Endothelial cell of umbilical vein (primary cell): ENCODE data around the gene CYP4F8. TPM values are rescaled to one million over a fixed set of nuclear protein-coding genes. Genes with fewer than 3 reads are reported as not detected.

ENCODE experiments used
- BruUV-seq: library from RNA; stranded (reverse); fragments of 400-500 nt; replicated peaks from 2 replicates; lab custom pipeline; 2021; lab: Mats Ljungman, UMichigan
- CTCF ChIA-PET: fragments of 300-600, 350-600 bp; sonication (Branson Sonifier 250); formaldehyde crosslinking; loops from one replicate; lab custom pipeline; 2021; ENCODE audit warnings: antibody characterized with exemption, inconsistent platforms; lab: Charles Lee
- POLR2A ChIA-PET: fragments of 300-600, 350-600 bp; sonication (Branson Sonifier 250); formaldehyde crosslinking; loops from one replicate; lab custom pipeline; 2021; ENCODE audit warnings: antibody characterized with exemption, inconsistent platforms; lab: Charles Lee
- DNase-seq: peaks from one replicate; pipeline ENCODE4 v3.0.0-alpha.2; 2011; ENCODE audit warnings: low read depth, low spot score
- FAIRE-seq: peaks from 2 replicates; lab custom pipeline; 2011; peaks lifted over from hg19 to GRCh38; lab: Jason Lieb, UNC
- H2AFZ ChIP-seq: 2 replicates; pipeline ENCODE4 v1.6.0; 2012; ENCODE audit warnings: low read depth, low read length, control low read depth, inconsistent platforms
- H3K27ac ChIP-seq: 2 replicates; pipeline ENCODE4 v1.5.1; 2011; ENCODE audit warnings: low read depth, mild to moderate bottlenecking, control low read depth, low read length, moderate library complexity; ENCODE audit not compliant: insufficient read depth
- H3K27me3 ChIP-seq, 2 experiments: 2 replicates each; pipeline versions ENCODE4 v1.6.0 to v1.6.1; 2011; ENCODE audit warnings: low read length in 2 of 2, mixed read lengths in 1 of 2; ENCODE audit not compliant: control insufficient read depth in 2 of 2, insufficient read depth in 2 of 2
- H3K36me3 ChIP-seq, 2 experiments: 2 replicates in 1 of 2; 3 replicates in 1 of 2; pipeline ENCODE4 v1.5.1; 2011; ENCODE audit warnings: low read length in 2 of 2, mild to moderate bottlenecking in 1 of 2, moderate library complexity in 1 of 2; ENCODE audit not compliant: control insufficient read depth in 2 of 2, insufficient read depth in 2 of 2; ENCODE audit errors: extremely low read depth in 1 of 2
- H3K4me1 ChIP-seq: 3 replicates; pipeline ENCODE4 v1.5.1; 2011; ENCODE audit warnings: mild to moderate bottlenecking, low read length; ENCODE audit not compliant: control insufficient read depth, insufficient read depth; ENCODE audit errors: extremely low read depth
- H3K4me2 ChIP-seq: 2 replicates; pipeline ENCODE4 v1.6.1; 2011; ENCODE audit warnings: low read length, control low read depth, mixed read lengths; ENCODE audit not compliant: insufficient read depth
- H3K4me3 ChIP-seq, 3 experiments: fragments of 200-600 bp in 1 of 3; sonication (generic), shearing (Covaris generic) in 1 of 3; replicated peaks in 1 of 3; 2 replicates each; pipeline ENCODE4 v1.5.1; 2011 to 2016; ENCODE audit warnings: control low read depth in 3 of 3, low read length in 3 of 3, mild to moderate bottlenecking in 2 of 3, inconsistent platforms in 1 of 3, low read depth in 1 of 3, moderate library complexity in 1 of 3; ENCODE audit not compliant: insufficient read depth in 1 of 3
- H3K79me2 ChIP-seq: 2 replicates; pipeline ENCODE4 v1.6.0; 2012; ENCODE audit warnings: low read length, inconsistent platforms; ENCODE audit not compliant: control insufficient read depth, insufficient read depth
- H3K9ac ChIP-seq: replicated peaks from 2 replicates; pipeline ENCODE3; 2011; ENCODE audit warnings: low read length, control low read depth; ENCODE audit not compliant: insufficient read depth; ENCODE audit errors: extremely low read depth
- H3K9me1 ChIP-seq: replicated peaks from 3 replicates; pipeline ENCODE4 v1.6.0; 2011; ENCODE audit warnings: mild to moderate bottlenecking, low read length; ENCODE audit not compliant: control insufficient read depth, insufficient read depth; ENCODE audit errors: extremely low read depth
- H3K9me3 ChIP-seq: replicated peaks from 2 replicates; pipeline ENCODE4 v1.5.1; 2012; ENCODE audit warnings: low read length, inconsistent platforms; ENCODE audit not compliant: control insufficient read depth, insufficient read depth
- H4K20me1 ChIP-seq: replicated peaks from 2 replicates; pipeline ENCODE3; 2011; ENCODE audit warnings: mild to moderate bottlenecking, low read length; ENCODE audit not compliant: control insufficient read depth, insufficient read depth; ENCODE audit errors: extremely low read depth
- FOS ChIP-seq: IDR thresholded peaks from 2 replicates; pipeline ENCODE4 v1.6.1; 2011; ENCODE audit warnings: mild to moderate bottlenecking, low read length, moderate library complexity, borderline replicate concordance; ENCODE audit not compliant: insufficient read depth
- GATA2 ChIP-seq: IDR thresholded peaks from 2 replicates; pipeline ENCODE4 v1.7.0; 2011; ENCODE audit warnings: low read depth, mild to moderate bottlenecking, moderate library complexity, mixed read lengths, low read length; ENCODE audit not compliant: insufficient read length, insufficient read depth
- JUN ChIP-seq: IDR thresholded peaks from 2 replicates; pipeline ENCODE4 v1.6.1; 2011; ENCODE audit warnings: borderline replicate concordance, low read depth; ENCODE audit not compliant: insufficient read length, insufficient read depth
- MYC ChIP-seq: IDR thresholded peaks from one replicate; pipeline ENCODE4 v1.6.1; 2011; ENCODE audit warnings: mild to moderate bottlenecking, low read depth, low read length
- POLR2A ChIP-seq: IDR thresholded peaks from 2 replicates; pipeline ENCODE4 v1.6.1; 2012; ENCODE audit warnings: low read depth, mild to moderate bottlenecking, control low read depth, low read length
- POLR2AphosphoS5 ChIP-seq: IDR thresholded peaks from 2 replicates; pipeline ENCODE4 v1.6.1; 2012; ENCODE audit warnings: low read depth, mild to moderate bottlenecking, control low read depth, low read length, moderate library complexity; ENCODE audit not compliant: insufficient read depth
- dilution Hi-C: fragments of 300-500 bp; cut with MboI; formaldehyde crosslinking; loops from one replicate; pipeline ENCODE4 v1.15.0; 2019; ENCODE audit warnings: low sequenced_read_pairs; ENCODE audit not compliant: extremely low pct_ligation_motif_present
- intact Hi-C: fragments of 100-400 bp; cut with micrococcal nuclease; formaldehyde crosslinking; loops from one replicate; pipeline ENCODE4 v1.10.0; 2022
- polyA plus RNA-seq, 4 experiments: library from polyadenylated mRNA; depleted of rRNA in 3 of 4; stranded (reverse) in 3 of 4; unstranded in 1 of 4; fragments of >200 nt; gene quantifications; 2 replicates each; pipeline versions ENCODE4 v1.2.1 to v1.2.3, GENCODE V29; 2011 to 2012; ENCODE audit warnings: missing spikeins in 1 of 4
- total RNA-seq: library from RNA; stranded (reverse); gene quantifications from 2 replicates; pipeline ENCODE4 v1.2.3, GENCODE V29; 2021
- TF ChIP-seq, protein P1 (sequence below): IDR thresholded peaks from 2 replicates; pipeline ENCODE4 v1.6.1; 2011; ENCODE audit not compliant: insufficient read depth, insufficient read length
- TF ChIP-seq, protein P2 (sequence below), 2 donors: IDR thresholded peaks; 1 replicate in 1 of 2; 2 replicates in 1 of 2; pipeline ENCODE4 v1.5.1; 2011; ENCODE audit warnings: low read length in 2 of 2, mild to moderate bottlenecking in 2 of 2, moderate library complexity in 2 of 2, control low read depth in 1 of 2, inconsistent platforms in 1 of 2, low read depth in 1 of 2; ENCODE audit not compliant: insufficient read depth in 1 of 2; ENCODE audit errors: extremely low read depth in 1 of 2

Gene CYP4F8
- total and polyA plus RNA-seq, 2 donors (not counting 3 experiments of a cell fraction or from before 2014, with no cell fraction given) = not detected

DNA sequence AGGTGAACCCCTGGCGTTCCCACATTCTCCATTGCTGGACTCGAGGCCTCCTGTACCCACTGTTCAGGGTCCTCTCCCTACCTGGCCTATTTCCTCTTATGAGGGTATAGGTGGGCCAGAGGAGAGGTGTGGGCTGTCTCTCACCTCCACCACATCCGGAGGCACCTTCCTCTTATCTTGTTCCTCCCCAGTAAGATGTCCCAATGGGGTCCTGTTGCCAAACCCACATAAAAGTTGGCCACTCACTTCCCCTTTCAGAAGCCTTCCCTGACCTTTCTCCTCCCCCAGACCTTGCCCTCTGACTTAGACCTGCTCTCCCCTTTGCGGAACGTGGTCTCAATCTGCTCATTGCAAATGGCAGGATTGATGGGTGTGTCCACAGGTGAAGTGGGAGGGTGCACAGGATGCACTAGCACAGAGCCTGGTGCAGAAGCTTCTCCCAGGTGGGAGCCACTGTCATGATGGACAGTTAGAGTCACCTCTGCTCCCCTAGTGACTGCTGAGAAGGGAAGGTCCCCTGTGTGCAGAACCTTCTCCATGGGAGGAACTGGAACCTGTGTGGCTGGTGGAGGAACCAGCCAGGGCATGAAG lies 27.0 kb downstream of the CYP4F8 start:
- FAIRE-seq (no peak), DNase-seq (no peak)
- no peak for TF ChIP-seq POLR2A
- TF ChIP-seq FOS = no peak
- no peak for TF ChIP-seq GATA2
- no peak for TF ChIP-seq JUN
- TF ChIP-seq, protein P1, sequence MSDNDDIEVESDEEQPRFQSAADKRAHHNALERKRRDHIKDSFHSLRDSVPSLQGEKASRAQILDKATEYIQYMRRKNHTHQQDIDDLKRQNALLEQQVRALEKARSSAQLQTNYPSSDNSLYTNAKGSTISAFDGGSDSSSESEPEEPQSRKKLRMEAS = no peak
- TF ChIP-seq MYC = no peak
- Histone ChIP-seq H3K9ac (no peak overlapping the region), H3K27me3 (no peaks in the 10 kb centered on the region), H4K20me1 (no peaks in the 10 kb centered on the region), H3K4me1 (no peaks in the 10 kb centered on the region), H3K79me2 (no peaks in the 10 kb centered on the region), H3K9me1 (no peaks in the 10 kb centered on the region), H3K4me2 (no peak overlapping the region), H3K36me3 (no peaks in the 10 kb centered on the region), H3K9me3 (no peaks in the 10 kb centered on the region), H2AFZ (no peak overlapping the region), H3K4me3 (no peak overlapping the region), H3K27ac (no peak overlapping the region)
- no TSS peak for BruUV-seq
- ChIA-PET POLR2A (no interaction called here), CTCF (no interaction called here)
- dilution Hi-C loops = no loop called here
- intact Hi-C loops = no loop called here

DNA sequence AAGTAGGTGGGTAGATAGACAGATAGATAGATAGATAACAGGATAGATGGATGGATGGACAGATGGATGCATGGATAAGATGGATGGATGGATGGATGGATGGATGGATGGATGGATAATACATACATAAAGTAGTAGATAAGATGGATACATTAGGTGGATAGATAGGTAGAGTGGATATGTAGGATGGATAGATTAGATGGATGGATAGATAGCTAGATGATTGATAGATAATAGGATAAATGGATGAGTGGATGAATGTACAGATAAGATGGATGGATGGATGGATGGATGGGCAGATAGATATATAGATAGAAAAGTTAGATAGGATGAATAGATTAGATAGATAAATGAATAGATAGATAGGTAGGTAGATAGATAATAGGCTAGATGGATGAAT lies 27.8 kb downstream of the CYP4F8 start:
- H3K9me1 ChIP-seq = no peaks in the 10 kb centered on the region
- H3K9ac ChIP-seq = no peak overlapping the region
- intact Hi-C loops (no loop called here), dilution Hi-C loops (no loop called here)
- H4K20me1 ChIP-seq = no peaks in the 10 kb centered on the region
- no peak overlapping the region for H3K4me2 ChIP-seq
- H2AFZ ChIP-seq = no peak overlapping the region
- BruUV-seq = no TSS peak
- H3K4me3 ChIP-seq = no peak overlapping the region
- no peaks in the 10 kb centered on the region for H3K9me3 ChIP-seq
- no peaks in the 10 kb centered on the region for H3K4me1 ChIP-seq
- FAIRE-seq (no peak), DNase-seq (no peak)
- H3K27ac ChIP-seq = no peak overlapping the region
- TF ChIP-seq POLR2A (no peak), GATA2 (no peak), MYC (no peak), POLR2AphosphoS5 (no peak), FOS (no peak), JUN (no peak)
- TF ChIP-seq, protein P1 = no peak
- TF ChIP-seq, protein P2, sequence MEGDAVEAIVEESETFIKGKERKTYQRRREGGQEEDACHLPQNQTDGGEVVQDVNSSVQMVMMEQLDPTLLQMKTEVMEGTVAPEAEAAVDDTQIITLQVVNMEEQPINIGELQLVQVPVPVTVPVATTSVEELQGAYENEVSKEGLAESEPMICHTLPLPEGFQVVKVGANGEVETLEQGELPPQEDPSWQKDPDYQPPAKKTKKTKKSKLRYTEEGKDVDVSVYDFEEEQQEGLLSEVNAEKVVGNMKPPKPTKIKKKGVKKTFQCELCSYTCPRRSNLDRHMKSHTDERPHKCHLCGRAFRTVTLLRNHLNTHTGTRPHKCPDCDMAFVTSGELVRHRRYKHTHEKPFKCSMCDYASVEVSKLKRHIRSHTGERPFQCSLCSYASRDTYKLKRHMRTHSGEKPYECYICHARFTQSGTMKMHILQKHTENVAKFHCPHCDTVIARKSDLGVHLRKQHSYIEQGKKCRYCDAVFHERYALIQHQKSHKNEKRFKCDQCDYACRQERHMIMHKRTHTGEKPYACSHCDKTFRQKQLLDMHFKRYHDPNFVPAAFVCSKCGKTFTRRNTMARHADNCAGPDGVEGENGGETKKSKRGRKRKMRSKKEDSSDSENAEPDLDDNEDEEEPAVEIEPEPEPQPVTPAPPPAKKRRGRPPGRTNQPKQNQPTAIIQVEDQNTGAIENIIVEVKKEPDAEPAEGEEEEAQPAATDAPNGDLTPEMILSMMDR (IDR thresholded peaks at IDR 0.05; ENCODE audit: extremely low read depth in 1 of 2, insufficient read depth in 1 of 2, low read depth in 1 of 2, low read length in 2 of 2) = no peak
- ChIA-PET POLR2A (no interaction called here), CTCF (no interaction called here)
- no peaks in the 10 kb centered on the region for H3K36me3 ChIP-seq
- no peaks in the 10 kb centered on the region for H3K79me2 ChIP-seq
- H3K27me3 ChIP-seq = no peaks in the 10 kb centered on the region
